Measurements from ENCODE around the gene CYP2R1. TPM values are rescaled to one million over a fixed set of nuclear protein-coding genes. Genes with fewer than 3 reads are reported as not detected.

The CYP2R1 gene
- total and polyA plus RNA-seq, 2 of the 13 experiments (the other 11 are each of a cell fraction or from before 2014, with no cell fraction given), result 0.59 to 0.60 TPM

- TF ChIP-seq ATF7 (IDR thresholded peaks at IDR 0.05), result no peak
- TF ChIP-seq ATF7 (CRISPR knock-in tag; IDR thresholded peaks at IDR 0.05), result no peak
- no peak for TF ChIP-seq ZNF660 (CRISPR knock-in tag; IDR thresholded peaks at IDR 0.05; ENCODE audit: borderline replicate concordance, low read depth)
- no peak for TF ChIP-seq GTF2F1 (IDR thresholded peaks at IDR 0.05; ENCODE audit: low read length)
- TF ChIP-seq SOX13 (IDR thresholded peaks at IDR 0.05), result no peak
- TF ChIP-seq SOX13 (CRISPR knock-in tag; conservative IDR thresholded peaks at IDR 0.05 in 1 of 2, IDR thresholded peaks at IDR 0.05 in 1 of 2), result peak in 1 of 2 experiments; percentile 59; a peak in 2 of 4 replicates
- no peak for TF ChIP-seq ZFP1 (CRISPR knock-in tag; IDR thresholded peaks at IDR 0.05)
- TF ChIP-seq ZNF281 (CRISPR knock-in tag; IDR thresholded peaks at IDR 0.05; ENCODE audit: borderline replicate concordance), result no peak
- TF ChIP-seq ZBTB33 (CRISPR knock-in tag; IDR thresholded peaks at IDR 0.05), result peak; percentile 89
- TF ChIP-seq PHF21A (CRISPR knock-in tag; IDR thresholded peaks at IDR 0.05), result no peak
- no peak for TF ChIP-seq RBAK (CRISPR knock-in tag; IDR thresholded peaks at IDR 0.05)
- TF ChIP-seq NFAT5 (CRISPR knock-in tag; IDR thresholded peaks at IDR 0.05), result no peak
- TF ChIP-seq NR2F1 (CRISPR knock-in tag; IDR thresholded peaks at IDR 0.05), result peak; percentile 74 to 75; a peak in 3 of 4 replicates
- no peak for TF ChIP-seq SRF (IDR thresholded peaks at IDR 0.05; ENCODE audit: low read depth, low read length)
- TF ChIP-seq EP300 (IDR thresholded peaks at IDR 0.05; ENCODE audit: low read depth in 2 of 2, low read length in 2 of 2), result 0 out of 4 replicates have a peak, but pooled peaks of 1 of the 2 experiments have one; percentile 16
- TF ChIP-seq EP300 (CRISPR knock-in tag; IDR thresholded peaks at IDR 0.05; ENCODE audit: borderline replicate concordance), result no peak
- TF ChIP-seq AGO1 (IDR thresholded peaks at IDR 0.05; ENCODE audit: low read depth, low read length, poor library complexity, severe bottlenecking), result no peak
- no peak for TF ChIP-seq ZNF335 (CRISPR knock-in tag; IDR thresholded peaks at IDR 0.05)
- peak; percentile 69; the same call in 1 of the 2 replicates for TF ChIP-seq ZNF644 (CRISPR knock-in tag; IDR thresholded peaks at IDR 0.05; ENCODE audit: low read depth)
- TF ChIP-seq ZNF362 (CRISPR knock-in tag; IDR thresholded peaks at IDR 0.05; ENCODE audit: borderline replicate concordance), result no peak
These were observed 30.4 kb downstream of the CYP2R1 start (continued) for GRCh38 chr11:14861680-14862079.

All from HepG2 (cell line).